ENCODE measurements around the gene BCL7A. TPM values are rescaled to one million over a fixed set of nuclear protein-coding genes. Genes with fewer than 3 reads are reported as not detected.

Gene BCL7A
- total and polyA plus RNA-seq, 9 of the 15 experiments (the other 6 are each of a cell fraction or from before 2014, with no cell fraction given), result 0.25 to 21.9 (median 14.9) TPM

GRCh38 chr12:122064025-122064777, 42.5 kb downstream of the BCL7A start (continued):
- TF ChIP-seq, protein P1, sequence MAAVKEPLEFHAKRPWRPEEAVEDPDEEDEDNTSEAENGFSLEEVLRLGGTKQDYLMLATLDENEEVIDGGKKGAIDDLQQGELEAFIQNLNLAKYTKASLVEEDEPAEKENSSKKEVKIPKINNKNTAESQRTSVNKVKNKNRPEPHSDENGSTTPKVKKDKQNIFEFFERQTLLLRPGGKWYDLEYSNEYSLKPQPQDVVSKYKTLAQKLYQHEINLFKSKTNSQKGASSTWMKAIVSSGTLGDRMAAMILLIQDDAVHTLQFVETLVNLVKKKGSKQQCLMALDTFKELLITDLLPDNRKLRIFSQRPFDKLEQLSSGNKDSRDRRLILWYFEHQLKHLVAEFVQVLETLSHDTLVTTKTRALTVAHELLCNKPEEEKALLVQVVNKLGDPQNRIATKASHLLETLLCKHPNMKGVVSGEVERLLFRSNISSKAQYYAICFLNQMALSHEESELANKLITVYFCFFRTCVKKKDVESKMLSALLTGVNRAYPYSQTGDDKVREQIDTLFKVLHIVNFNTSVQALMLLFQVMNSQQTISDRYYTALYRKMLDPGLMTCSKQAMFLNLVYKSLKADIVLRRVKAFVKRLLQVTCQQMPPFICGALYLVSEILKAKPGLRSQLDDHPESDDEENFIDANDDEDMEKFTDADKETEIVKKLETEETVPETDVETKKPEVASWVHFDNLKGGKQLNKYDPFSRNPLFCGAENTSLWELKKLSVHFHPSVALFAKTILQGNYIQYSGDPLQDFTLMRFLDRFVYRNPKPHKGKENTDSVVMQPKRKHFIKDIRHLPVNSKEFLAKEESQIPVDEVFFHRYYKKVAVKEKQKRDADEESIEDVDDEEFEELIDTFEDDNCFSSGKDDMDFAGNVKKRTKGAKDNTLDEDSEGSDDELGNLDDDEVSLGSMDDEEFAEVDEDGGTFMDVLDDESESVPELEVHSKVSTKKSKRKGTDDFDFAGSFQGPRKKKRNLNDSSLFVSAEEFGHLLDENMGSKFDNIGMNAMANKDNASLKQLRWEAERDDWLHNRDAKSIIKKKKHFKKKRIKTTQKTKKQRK (IDR thresholded peaks at IDR 0.05; ENCODE audit: borderline replicate concordance, low read depth, low read length), result no peak
- TF ChIP-seq FOXP1 (CRISPR knock-in tag; IDR thresholded peaks at IDR 0.05) (peak; percentile 87), ZNF655 (CRISPR knock-in tag; IDR thresholded peaks at IDR 0.05) (no peak), NBN (IDR thresholded peaks at IDR 0.05; ENCODE audit: low read depth) (peak; percentile 37; the same call in 1 of the 2 replicates), ZNF395 (CRISPR knock-in tag; IDR thresholded peaks at IDR 0.05) (peak; percentile 98), RFX7 (CRISPR knock-in tag; IDR thresholded peaks at IDR 0.05) (peak; percentile 86; the same call in 1 of the 2 replicates), ZNF561 (CRISPR knock-in tag; conservative IDR thresholded peaks at IDR 0.05) (0 out of 2 replicates have a peak, but pooled peaks have one; percentile 59), ETV1 (tag; conservative IDR thresholded peaks at IDR 0.05; ENCODE audit: low read depth) (no peak; the same call in 1 of the 2 replicates), RBM14 (IDR thresholded peaks at IDR 0.05; ENCODE audit: borderline replicate concordance, insufficient read depth, low read depth, low read length) (no peak)
